M059J (cell line): Measurements from ENCODE around the gene MMP20. TPM values are rescaled to one million over a fixed set of nuclear protein-coding genes. Genes with fewer than 3 reads are reported as not detected.

Experiments
- DNase-seq: peaks from one replicate; pipeline ENCODE4 v3.0.0-alpha.2; 2012; ENCODE audit warnings: low read depth
- total RNA-seq: library from RNA; depleted of rRNA; stranded (reverse); fragments of >200 nt; shearing (Covaris generic); gene quantifications from 2 replicates; pipeline ENCODE4 v1.2.3, GENCODE V29; 2014

Gene MMP20
- total RNA-seq, 1 experiment from 2014 or later: not detected

DNA sequence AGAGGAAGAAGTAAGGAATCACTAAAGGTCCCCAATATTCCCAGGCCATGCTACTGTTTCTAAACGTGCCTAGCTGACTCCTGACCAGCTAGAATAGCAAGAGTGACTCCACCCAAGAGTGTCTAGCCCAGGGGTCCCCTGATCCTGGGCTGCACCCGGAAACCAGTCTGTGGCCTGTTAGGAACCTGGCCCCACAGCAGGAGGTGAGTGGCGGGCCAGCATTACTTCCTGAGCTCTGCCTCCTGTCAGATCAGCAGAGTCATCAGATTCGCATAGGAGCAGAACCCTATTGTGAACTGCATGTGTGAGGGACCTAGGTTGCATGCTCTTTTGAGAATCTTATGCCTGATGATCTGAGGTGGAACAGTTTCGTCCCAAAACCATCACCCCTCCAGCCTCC lies 2.0 kb downstream of the MMP20 start:
- DNase-seq: no peak

DNA sequence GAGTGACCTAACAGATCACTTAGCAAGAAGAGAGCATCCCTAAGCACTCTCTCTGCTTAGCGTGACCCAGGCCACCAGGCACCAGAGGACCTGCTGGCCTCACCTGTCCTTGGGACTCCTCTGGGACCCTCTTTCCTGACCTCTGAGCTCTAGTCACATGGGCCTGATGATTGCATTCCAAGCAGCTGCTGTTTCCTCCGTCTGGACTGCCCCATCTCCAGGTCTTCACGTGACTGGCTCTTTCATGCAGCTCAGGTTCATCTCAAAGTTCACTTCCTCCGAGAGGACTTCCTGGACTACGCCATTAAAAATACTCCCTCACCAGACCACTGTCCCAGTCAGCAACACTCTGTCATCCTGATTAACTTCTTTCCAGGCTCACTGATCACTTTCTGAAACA lies 2.9 kb downstream of the MMP20 start:
- no peak for DNase-seq

GRCh38 chr11:102620818-102621561 lies 4.1 kb downstream of the MMP20 start:
- DNase-seq: peak; percentile 61

GRCh38 chr11:102620179-102620578 lies 5.0 kb downstream of the MMP20 start:
- no peak for DNase-seq

- no peak for DNase-seq
Measured at GRCh38 chr11:102617466-102618008, 7.6 kb downstream of the MMP20 start.

GRCh38 chr11:102615894-102616432 lies 9.2 kb downstream of the MMP20 start:
- DNase-seq: no peak

- DNase-seq: peak; percentile 81
Measured at GRCh38 chr11:102615077-102615893, 9.8 kb downstream of the MMP20 start.

DNA sequence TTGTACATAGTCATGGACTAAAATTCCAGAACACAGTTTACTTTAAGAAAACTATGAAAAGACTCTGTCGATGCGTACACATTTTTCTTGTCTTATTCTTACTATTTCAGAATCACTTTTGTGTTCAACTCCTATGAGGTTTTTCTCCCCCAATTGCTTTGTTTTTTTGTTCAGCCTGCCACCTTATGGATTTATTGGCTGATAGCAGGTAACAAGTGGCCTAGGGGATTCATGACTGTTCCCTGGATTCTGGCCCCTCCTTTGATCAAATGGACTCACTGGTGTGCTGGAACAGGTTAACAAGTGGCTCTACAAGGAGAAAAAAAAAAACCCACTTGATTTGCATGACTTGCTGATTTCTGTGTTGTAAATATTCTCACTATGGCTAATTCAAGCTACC lies 10.6 kb downstream of the MMP20 start:
- DNase-seq: no peak

- no peak for DNase-seq
Measured at GRCh38 chr11:102614031-102614430, 11.1 kb downstream of the MMP20 start.

DNA sequence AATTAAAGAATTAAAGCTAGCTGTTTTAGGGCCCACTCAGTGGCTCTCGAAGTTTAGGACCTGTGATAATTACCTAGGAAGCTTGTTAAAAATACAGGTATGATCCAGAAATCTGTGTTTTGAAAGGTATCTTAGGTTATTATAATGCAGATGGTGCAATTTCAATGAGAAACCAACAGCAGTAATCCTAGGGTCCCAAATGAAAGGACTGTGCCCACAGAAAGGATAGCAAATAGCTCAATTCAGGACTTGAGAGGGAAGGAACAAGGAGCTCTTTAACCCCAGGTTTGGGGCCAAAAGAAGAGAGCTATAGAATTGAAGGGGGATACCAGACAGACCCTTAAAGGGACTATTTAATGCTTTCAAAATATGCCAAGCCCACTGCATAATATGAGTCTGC lies 11.7 kb downstream of the MMP20 start:
- DNase-seq: no peak

GRCh38 chr11:102611291-102611690 lies 13.8 kb downstream of the MMP20 start:
- no peak for DNase-seq

DNA sequence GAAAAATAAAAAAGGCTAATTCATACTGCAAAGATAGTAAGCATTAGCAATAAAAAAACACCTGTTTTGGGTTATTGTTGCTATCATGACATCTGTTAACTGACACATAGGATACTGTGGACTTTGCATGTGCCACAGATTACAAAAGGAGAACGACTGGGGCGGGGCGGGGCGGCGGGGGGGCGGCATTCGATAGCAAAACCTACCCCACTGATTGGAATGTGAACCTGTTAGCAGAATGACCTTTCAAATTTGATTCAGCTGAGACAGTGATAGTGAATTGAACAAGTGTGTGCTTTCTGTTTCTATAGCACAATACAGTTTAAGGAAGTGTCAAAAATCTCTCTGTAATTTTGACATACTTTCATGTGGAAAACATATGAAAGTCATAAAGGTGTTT lies 14.9 kb downstream of the MMP20 start:
- no peak for DNase-seq

DNA sequence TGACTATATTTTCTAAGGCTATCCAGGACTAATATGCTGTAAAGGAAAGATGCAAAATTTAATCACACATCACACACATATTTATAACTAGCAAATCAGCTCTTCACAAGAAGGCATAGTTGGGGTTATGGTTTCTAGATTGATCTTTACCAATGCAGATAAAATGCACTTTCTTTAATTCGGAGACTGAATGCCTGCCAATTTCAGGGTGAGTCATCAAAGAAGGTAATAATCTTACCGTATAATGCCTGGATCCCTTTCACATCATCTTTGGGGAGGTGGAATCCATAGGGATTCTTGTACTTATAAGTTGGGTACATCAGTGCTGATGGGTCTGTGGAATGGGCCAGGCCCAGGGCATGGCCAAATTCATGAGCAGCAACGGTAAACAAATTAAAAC lies 16.4 kb downstream of the MMP20 start:
- peak; percentile 33 for DNase-seq

DNA sequence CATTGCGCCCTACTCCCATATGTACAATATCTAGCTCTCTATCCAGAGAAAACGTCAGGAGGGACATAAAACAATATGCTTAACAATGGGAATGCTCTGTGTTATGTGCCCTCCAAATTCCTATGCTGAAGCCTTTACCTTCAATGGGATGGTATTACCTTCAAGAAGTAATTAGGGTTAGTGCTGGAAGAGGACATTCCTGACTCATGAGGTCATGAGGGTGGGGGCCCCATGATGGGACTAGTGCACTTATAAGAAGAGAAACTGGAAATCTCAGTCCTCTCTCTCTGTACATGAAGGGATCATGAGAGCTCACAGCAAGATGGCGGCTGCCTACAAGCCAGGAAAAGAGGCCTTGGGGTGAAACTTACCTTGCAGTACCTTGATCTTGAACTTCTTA lies 20.3 kb downstream of the MMP20 start:
- DNase-seq: no peak

GRCh38 chr11:102604011-102604410 lies 21.1 kb downstream of the MMP20 start:
- no peak for DNase-seq

DNA sequence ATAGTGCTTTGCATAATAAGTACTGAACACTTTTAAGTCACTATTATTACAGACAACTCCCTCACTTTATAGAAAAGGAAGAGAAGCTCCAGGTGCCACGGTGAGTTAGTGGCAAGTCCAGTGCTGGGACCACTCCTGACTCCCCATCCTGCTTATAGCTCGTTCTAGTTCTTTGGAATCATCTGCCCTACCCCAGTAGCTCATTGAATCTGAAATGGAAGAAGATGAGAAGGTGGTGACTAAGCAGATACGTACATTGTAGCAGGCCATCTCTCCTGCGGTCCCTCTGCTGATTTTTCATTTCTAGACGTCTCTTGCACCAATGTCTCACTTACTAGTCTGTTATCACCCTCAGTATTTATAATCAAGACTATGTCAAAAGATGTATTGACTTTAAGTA lies 21.6 kb downstream of the MMP20 start:
- peak; percentile 40 for DNase-seq

- DNase-seq: peak; percentile 97
Measured at GRCh38 chr11:102603091-102603490, 22.0 kb downstream of the MMP20 start.

GRCh38 chr11:102600666-102601065 lies 24.5 kb downstream of the MMP20 start:
- DNase-seq: peak; percentile 68

GRCh38 chr11:102599642-102600261 lies 25.4 kb downstream of the MMP20 start:
- peak; percentile 96 for DNase-seq

- no peak for DNase-seq
Measured at GRCh38 chr11:102598272-102598671, 26.9 kb downstream of the MMP20 start.

GRCh38 chr11:102596578-102596977 lies 28.6 kb downstream of the MMP20 start:
- DNase-seq: no peak
